Peyer's patch (tissue), 4 donors: Measurements from ENCODE around the gene KRT23.

Source experiments
- POLR2A ChIP-seq, 2 donors: fragments of 450-650 bp; IDR thresholded peaks; one replicate each; pipeline ENCODE4 v1.5.1; 2017; ENCODE audit warnings: antibody characterized with exemption in 2 of 2, mild to moderate bottlenecking in 2 of 2, moderate library complexity in 2 of 2
- TF ChIP-seq, protein P1 (sequence below), 6 experiments: fragments of 450-650 bp in 4 of 6; fragments of 200-600 bp in 2 of 6; sonication (generic) in 1 of 6; IDR thresholded peaks; one replicate each; pipeline ENCODE4 v1.5.1; 2017 to 2019; ENCODE audit warnings: antibody characterized with exemption in 6 of 6, mild to moderate bottlenecking in 3 of 6, moderate library complexity in 1 of 6

DNA sequence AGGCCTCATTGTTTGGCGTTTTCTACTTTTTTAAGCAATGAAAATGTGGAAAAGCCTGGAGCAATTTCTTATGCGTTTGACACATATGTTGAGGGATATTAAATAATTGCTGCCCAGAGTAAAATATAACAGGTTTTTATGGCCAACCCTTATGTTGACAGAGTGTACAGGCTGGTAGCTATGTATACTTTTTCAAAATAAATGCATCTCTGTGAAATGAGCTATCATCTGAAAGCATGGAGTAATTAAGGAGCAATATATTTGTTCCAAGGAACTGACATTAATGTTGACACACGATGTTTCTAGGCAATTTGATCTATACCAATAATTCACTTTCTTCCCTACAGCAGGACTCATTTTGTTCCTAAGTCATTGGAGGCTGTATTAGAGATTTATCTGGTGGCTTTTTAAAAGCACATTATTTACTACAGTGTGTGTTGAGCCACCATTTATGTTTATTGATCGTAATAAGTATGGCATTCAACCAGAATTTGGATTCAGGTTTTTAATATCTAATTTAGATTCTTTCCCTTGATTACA lies 40.5 kb downstream of the KRT23 start:
- TF ChIP-seq, protein P1, sequence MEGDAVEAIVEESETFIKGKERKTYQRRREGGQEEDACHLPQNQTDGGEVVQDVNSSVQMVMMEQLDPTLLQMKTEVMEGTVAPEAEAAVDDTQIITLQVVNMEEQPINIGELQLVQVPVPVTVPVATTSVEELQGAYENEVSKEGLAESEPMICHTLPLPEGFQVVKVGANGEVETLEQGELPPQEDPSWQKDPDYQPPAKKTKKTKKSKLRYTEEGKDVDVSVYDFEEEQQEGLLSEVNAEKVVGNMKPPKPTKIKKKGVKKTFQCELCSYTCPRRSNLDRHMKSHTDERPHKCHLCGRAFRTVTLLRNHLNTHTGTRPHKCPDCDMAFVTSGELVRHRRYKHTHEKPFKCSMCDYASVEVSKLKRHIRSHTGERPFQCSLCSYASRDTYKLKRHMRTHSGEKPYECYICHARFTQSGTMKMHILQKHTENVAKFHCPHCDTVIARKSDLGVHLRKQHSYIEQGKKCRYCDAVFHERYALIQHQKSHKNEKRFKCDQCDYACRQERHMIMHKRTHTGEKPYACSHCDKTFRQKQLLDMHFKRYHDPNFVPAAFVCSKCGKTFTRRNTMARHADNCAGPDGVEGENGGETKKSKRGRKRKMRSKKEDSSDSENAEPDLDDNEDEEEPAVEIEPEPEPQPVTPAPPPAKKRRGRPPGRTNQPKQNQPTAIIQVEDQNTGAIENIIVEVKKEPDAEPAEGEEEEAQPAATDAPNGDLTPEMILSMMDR (IDR thresholded peaks at IDR 0.05) = no peak
- TF ChIP-seq POLR2A (IDR thresholded peaks at IDR 0.05) = no peak
